Stimulated activated naive CD4-positive, alpha-beta T cell (primary cell): ENCODE results near the gene TSEN54.
A peak's percentile ranks its signal among the peaks of the same experiment; 100 is the strongest.

Experiments
- DNase-seq, 6 experiments: peaks; one replicate each; lab custom pipeline; 2025; lab: John Stamatoyannopoulos, UW

Gene TSEN54

GRCh38 chr17:75488693-75489510, 27.4 kb upstream of the TSEN54 start:
- no peak for DNase-seq

- no peak for DNase-seq
Measured at GRCh38 chr17:75489511-75489955, 26.8 kb upstream of the TSEN54 start.

GRCh38 chr17:75490173-75490743, 26.1 kb upstream of the TSEN54 start:
- no peak for DNase-seq

GRCh38 chr17:75490953-75491649, 25.2 kb upstream of the TSEN54 start:
- no peak for DNase-seq

GRCh38 chr17:75491680-75492079, 24.6 kb upstream of the TSEN54 start:
- DNase-seq, result no peak

- DNase-seq, result no peak
Measured at GRCh38 chr17:75492555-75493168, 23.7 kb upstream of the TSEN54 start.

GRCh38 chr17:75493476-75494129, 22.7 kb upstream of the TSEN54 start:
- no peak for DNase-seq

GRCh38 chr17:75494326-75494877, 21.9 kb upstream of the TSEN54 start:
- no peak for DNase-seq

GRCh38 chr17:75496005-75496404, 20.3 kb upstream of the TSEN54 start:
- DNase-seq, result no peak

GRCh38 chr17:75498039-75498725, 18.1 kb upstream of the TSEN54 start:
- DNase-seq, result peak in 1 of 6 experiments; percentile 20

GRCh38 chr17:75498726-75499213, 17.6 kb upstream of the TSEN54 start:
- DNase-seq, result no peak

GRCh38 chr17:75499313-75500022, 16.9 kb upstream of the TSEN54 start:
- DNase-seq, result no peak

GRCh38 chr17:75500419-75501216, 15.7 kb upstream of the TSEN54 start:
- DNase-seq, result no peak

- DNase-seq, result no peak
Measured at GRCh38 chr17:75501378-75502071, 14.8 kb upstream of the TSEN54 start.

- no peak for DNase-seq
Measured at GRCh38 chr17:75502072-75502720, 14.1 kb upstream of the TSEN54 start.

- no peak for DNase-seq
Measured at GRCh38 chr17:75502721-75503329, 13.5 kb upstream of the TSEN54 start.

- no peak for DNase-seq
Measured at GRCh38 chr17:75503337-75503950, 12.9 kb upstream of the TSEN54 start.
